HepG2 (cell line): ENCODE measurements around the gene HINFP. TPM values are rescaled to one million over a fixed set of nuclear protein-coding genes. Genes with fewer than 3 reads are reported as not detected.

Experiments
- ATAC-seq: fragments of 200-7000 bp; cut with Tn5 transposase; 3 replicates; pipeline ENCODE4 v1.9.1; 2020; ENCODE audit warnings: mild to moderate bottlenecking, moderate library complexity
- BruUV-seq: library from RNA; stranded (reverse); fragments of 400-500 nt; replicated peaks from 2 replicates; lab custom pipeline; 2021; lab: Mats Ljungman, UMichigan
- CTCF ChIA-PET: fragments of 300-600 bp; formaldehyde crosslinking; extraction: SDS; loops from one replicate; lab custom pipeline; 2021; ENCODE audit warnings: low total read pairs, inconsistent platforms, low intra/inter-chr PET ratio; lab: Yijun Ruan, JAX
- POLR2A ChIA-PET: fragments of 350-600 bp; sonication (Branson Sonifier 250); formaldehyde crosslinking; loops from one replicate; lab custom pipeline; 2020; ENCODE audit warnings: antibody characterized with exemption, inconsistent platforms; lab: Yijun Ruan, JAX
- DNase-seq: peaks from one replicate; pipeline ENCODE4 v3.0.0-alpha.2; 2015; ENCODE audit warnings: low spot score
- FAIRE-seq: peaks from 3 replicates; lab custom pipeline; 2011; peaks lifted over from hg19 to GRCh38; lab: Jason Lieb, UNC
- H2AFZ ChIP-seq: one replicate; pipeline ENCODE4 v1.6.1; 2011; ENCODE audit warnings: low read length, inconsistent platforms
- H3K27ac ChIP-seq: fragments of 300-600 bp; 3 replicates; pipeline ENCODE4 v1.8.0; 2011; ENCODE audit warnings: mixed run types, mild to moderate bottlenecking, mixed read lengths, low read length, inconsistent platforms; ENCODE audit not compliant: insufficient read depth; ENCODE audit errors: extremely low read length
- H3K27me3 ChIP-seq, 2 experiments: fragments of 200-600 bp in 1 of 2; 2 replicates in 1 of 2; 3 replicates in 1 of 2; pipeline versions ENCODE4 v1.6.0 to v1.8.0; 2011; ENCODE audit warnings: low read length in 2 of 2, mild to moderate bottlenecking in 2 of 2, moderate library complexity in 2 of 2, inconsistent platforms in 1 of 2; ENCODE audit not compliant: insufficient read depth in 2 of 2, control insufficient read depth in 1 of 2
- H3K36me3 ChIP-seq, 2 experiments: fragments of 200-600 bp in 1 of 2; replicated peaks in 1 of 2; 2 replicates in 1 of 2; 3 replicates in 1 of 2; pipeline versions ENCODE4 v1.5.1 to v1.8.0; 2011; ENCODE audit warnings: low read length in 2 of 2, inconsistent platforms in 1 of 2; ENCODE audit not compliant: insufficient read depth in 2 of 2, control insufficient read depth in 1 of 2
- H3K4me1 ChIP-seq: 2 replicates; pipeline ENCODE4 v1.5.1; 2012; ENCODE audit warnings: low read length, inconsistent platforms; ENCODE audit not compliant: insufficient read depth
- H3K4me2 ChIP-seq: 2 replicates; pipeline ENCODE4 v1.6.0; 2011; ENCODE audit warnings: low read depth, low read length, inconsistent platforms
- H3K4me3 ChIP-seq, 3 experiments: fragments of 200-600 bp in 1 of 3; sonication (generic), shearing (Covaris generic) in 1 of 3; replicated peaks in 1 of 3; 2 replicates each; pipeline ENCODE4 v1.5.1; 2011 to 2016; ENCODE audit warnings: low read length in 3 of 3, inconsistent platforms in 2 of 3, low read depth in 2 of 3, mild to moderate bottlenecking in 2 of 3, control low read depth in 1 of 3, mixed read lengths in 1 of 3; ENCODE audit not compliant: insufficient read depth in 1 of 3
- H3K79me2 ChIP-seq: one replicate; pipeline ENCODE4 v1.6.1; 2011; ENCODE audit warnings: low read length, inconsistent platforms; ENCODE audit not compliant: insufficient read depth
- H3K9ac ChIP-seq: 2 replicates; pipeline ENCODE4 v1.6.0; 2011; ENCODE audit warnings: mild to moderate bottlenecking, low read depth, low read length, inconsistent platforms; ENCODE audit not compliant: insufficient read depth
- H3K9me3 ChIP-seq: 2 replicates; pipeline ENCODE4 v1.5.1; 2012; ENCODE audit warnings: mild to moderate bottlenecking, low read length
- H4K20me1 ChIP-seq: 2 replicates; pipeline ENCODE4 v1.6.0; 2011; ENCODE audit warnings: inconsistent platforms, mild to moderate bottlenecking, low read length, moderate library complexity; ENCODE audit not compliant: insufficient read depth
- FUBP1 ChIP-seq: sonication (generic); formaldehyde crosslinking; IDR thresholded peaks from 2 replicates; pipeline ENCODE4 v1.5.1; 2020; ENCODE audit warnings: missing genetic modification reagents, mild to moderate bottlenecking, borderline replicate concordance
- HOXA5 ChIP-seq: sonication (generic); formaldehyde crosslinking; IDR thresholded peaks from 2 replicates; pipeline ENCODE4 v1.4.0; 2020; ENCODE audit warnings: missing genetic modification reagents
- NR2F6 ChIP-seq, 2 experiments: IDR thresholded peaks; 2 replicates each; pipeline ENCODE4 v1.6.1; 2016; ENCODE audit warnings: antibody characterized with exemption in 1 of 2, mild to moderate bottlenecking in 1 of 2
- PREB ChIP-seq: sonication (generic); formaldehyde crosslinking; IDR thresholded peaks from 2 replicates; pipeline ENCODE4 v1.4.0; 2020; ENCODE audit warnings: missing genetic modification reagents
- ZNF451 ChIP-seq: sonication (generic); formaldehyde crosslinking; IDR thresholded peaks from 2 replicates; pipeline ENCODE4 v1.5.0; 2020; ENCODE audit warnings: mild to moderate bottlenecking, missing genetic modification reagents
- ZNF713 ChIP-seq: sonication (generic); formaldehyde crosslinking; IDR thresholded peaks from 2 replicates; pipeline ENCODE4 v1.4.0; 2020; ENCODE audit warnings: mild to moderate bottlenecking, missing genetic modification reagents
- WGBS: methylation state at CpG from one replicate; pipeline ENCODE4 v1.1.6; 2017; ENCODE audit warnings: low lambda C conversion rate; 5-methylcytosine and 5-hydroxymethylcytosine counted together
- in situ Hi-C: cut with HindIII; loops from 2 replicates; pipeline ENCODE4 v1.10.0; 2017; ENCODE audit warnings: low pct_unique_long_range_greater_than_20kb; ENCODE audit not compliant: extremely low pct_ligation_motif_present
- intact Hi-C: fragments of 100-400 bp; cut with micrococcal nuclease; formaldehyde crosslinking; loops from one replicate; pipeline ENCODE4 v1.10.0; 2022; ENCODE audit not compliant: unreplicated experiment
- polyA plus RNA-seq, 8 experiments: library from polyadenylated mRNA; depleted of rRNA in 3 of 8; stranded (reverse) in 7 of 8; unstranded in 1 of 8; fragments of >200 nt; fragmentation: Illumina TruSeq in 4 of 8; extraction: Trizol in 4 of 8; gene quantifications; 2 replicates each; pipeline versions ENCODE4 v1.2.1 to v1.2.3, GENCODE V29; 2011 to 2016; ENCODE audit warnings: low read depth in 4 of 8, missing spikeins in 1 of 8, mixed read lengths in 1 of 8; ENCODE audit not compliant: insufficient read depth in 1 of 8
- total RNA-seq, 5 experiments: library from RNA; depleted of rRNA; stranded (reverse); fragments of >200 nt; fragmentation: Illumina TruSeq; extraction: Trizol; gene quantifications; 2 replicates each; pipeline ENCODE4 v1.2.3, GENCODE V29; 2016; ENCODE audit warnings: low read depth in 1 of 5

HINFP gene
- total and polyA plus RNA-seq, 2 of the 13 experiments (the other 11 are each of a cell fraction or from before 2014, with no cell fraction given) = 15.1 to 21.4 TPM

GRCh38 chr11:119179342-119179741, 58.0 kb downstream of the HINFP start:
- CTCF ChIA-PET = no interaction called here
- no peak for ATAC-seq

More at GRCh38 chr11:119179342-119179741, 58.0 kb downstream of the HINFP start:
- Histone ChIP-seq H3K9me3 (no peaks in the 10 kb centered on the region), H3K27ac (no peak overlapping the region), H3K4me3 (no peak overlapping the region), H2AFZ (no peak overlapping the region), H3K9ac (no peak overlapping the region), H3K4me2 (no peak overlapping the region), H3K36me3 (peaks cover 5 to 13% of the 10 kb centered on the region in 2 experiments; a peak in 3 of 5 replicates), H3K4me1 (no peaks in the 10 kb centered on the region), H3K79me2 (no peaks in the 10 kb centered on the region), H3K27me3 (no peaks in the 10 kb centered on the region), H4K20me1 (no peaks in the 10 kb centered on the region)
- FAIRE-seq (no peak), DNase-seq (no peak)
- TF ChIP-seq NR2F6 (IDR thresholded peaks at IDR 0.05) = no peak
- TF ChIP-seq NR2F6 (CRISPR knock-in tag; IDR thresholded peaks at IDR 0.05) = no peak
- TF ChIP-seq PREB (CRISPR knock-in tag) = no peak
- no peak for TF ChIP-seq ZNF713 (CRISPR knock-in tag)
- no peak for TF ChIP-seq ZNF451 (CRISPR knock-in tag)
- TF ChIP-seq HOXA5 (CRISPR knock-in tag) = no peak
- TF ChIP-seq FUBP1 (CRISPR knock-in tag) = no peak
- in situ Hi-C loops = no loop called here
- intact Hi-C loops = no loop called here
- no TSS peak for BruUV-seq
- POLR2A ChIA-PET = no interaction called here
- 85% methylated on average over 6 of the region's 6 CpGs for WGBS
